Neural progenitor cell (in vitro differentiated cells): ENCODE data around the gene ATP6V0E1. TPM values are rescaled to one million over a fixed set of nuclear protein-coding genes. Genes with fewer than 3 reads are reported as not detected.
A peak's percentile ranks its signal among the peaks of the same experiment; 100 is the strongest.

ENCODE experiments used
- DNase-seq: peaks from one replicate; pipeline ENCODE4 v3.0.0-alpha.2; 2016; ENCODE audit warnings: low spot score
- H2AFZ ChIP-seq: fragments of 200-600 bp; sonication (generic); replicated peaks from 2 replicates; pipeline ENCODE4 v1.6.1; 2016; ENCODE audit warnings: antibody characterized with exemption
- H3F3A ChIP-seq: fragments of 200-600 bp; sonication (generic); 2 replicates; pipeline ENCODE4 v1.6.1; 2016; ENCODE audit warnings: antibody characterized with exemption, low read depth
- H3K27ac ChIP-seq: fragments of 200-600 bp; sonication (generic); 2 replicates; pipeline ENCODE4 v1.5.1; 2016; ENCODE audit warnings: mild to moderate bottlenecking
- H3K27me3 ChIP-seq: fragments of 200-600 bp; sonication (generic); 2 replicates; pipeline ENCODE4 v1.6.1; 2016; ENCODE audit warnings: mild to moderate bottlenecking, moderate library complexity
- H3K36me3 ChIP-seq: fragments of 200-600 bp; sonication (generic); 2 replicates; pipeline ENCODE4 v1.5.1; 2016
- H3K4me1 ChIP-seq: fragments of 200-600 bp; sonication (generic); 2 replicates; pipeline ENCODE4 v1.6.1; 2016; ENCODE audit warnings: mixed run types
- H3K4me2 ChIP-seq: fragments of 200-600 bp; sonication (generic); 2 replicates; pipeline ENCODE4 v1.6.1; 2016
- H3K4me3 ChIP-seq: fragments of 200-600 bp; sonication (generic); 2 replicates; pipeline ENCODE4 v1.5.1; 2016
- H3K79me2 ChIP-seq: fragments of 200-600 bp; sonication (generic); 2 replicates; pipeline ENCODE4 v1.6.1; 2016; ENCODE audit warnings: low read depth
- H3K9ac ChIP-seq: fragments of 200-600 bp; sonication (generic); 2 replicates; pipeline ENCODE4 v1.6.1; 2016
- H3K9me3 ChIP-seq: fragments of 200-600 bp; sonication (generic); 2 replicates; pipeline ENCODE4 v1.5.1; 2016; ENCODE audit warnings: low read depth
- H4K20me1 ChIP-seq: fragments of 200-600 bp; sonication (generic); 2 replicates; pipeline ENCODE4 v1.6.1; 2016; ENCODE audit warnings: low read depth
- H3K27ac Mint-ChIP-seq: 3 replicates; pipeline ENCODE4 v1.8.0; 2021; ENCODE audit warnings: mixed read lengths
- H3K27me3 Mint-ChIP-seq: 2 replicates; pipeline ENCODE4 v1.8.0; 2022; ENCODE audit warnings: low read depth, mild to moderate bottlenecking, inconsistent platforms, moderate library complexity, mixed read lengths; ENCODE audit not compliant: insufficient read depth
- H3K36me3 Mint-ChIP-seq: 3 replicates; pipeline ENCODE4 v1.8.0; 2021; ENCODE audit warnings: mixed read lengths
- H3K4me1 Mint-ChIP-seq: 3 replicates; pipeline ENCODE4 v1.8.0; 2021; ENCODE audit warnings: mixed read lengths
- H3K4me3 Mint-ChIP-seq: 3 replicates; pipeline ENCODE4 v1.8.0; 2021; ENCODE audit warnings: mild to moderate bottlenecking, moderate library complexity, mixed read lengths
- H3K9me3 Mint-ChIP-seq: 3 replicates; pipeline ENCODE4 v1.8.0; 2020; ENCODE audit warnings: mixed read lengths
- CTCF ChIP-seq: fragments of 200-600 bp; sonication (generic); IDR thresholded peaks from 2 replicates; pipeline ENCODE4 v1.5.1; 2017; ENCODE audit warnings: antibody characterized with exemption, mild to moderate bottlenecking
- EZH2 ChIP-seq: fragments of 200-600 bp; sonication (generic); IDR thresholded peaks from 2 replicates; pipeline ENCODE4 v1.6.1; 2017; ENCODE audit warnings: antibody characterized with exemption, mild to moderate bottlenecking, moderate library complexity
- EZH2phosphoT487 ChIP-seq: fragments of 200-600 bp; sonication (generic); IDR thresholded peaks from 2 replicates; pipeline ENCODE4 v1.6.1; 2017; ENCODE audit warnings: antibody characterized with exemption
- total RNA-seq: library from RNA; depleted of rRNA; stranded (reverse); fragments of >200 nt; gene quantifications from 2 replicates; pipeline ENCODE4 v1.2.3, GENCODE V29; 2015; ENCODE audit warnings: low replicate concordance

Gene ATP6V0E1
- total RNA-seq, 1 donor from 2014 or later = 72.4 TPM

GRCh38 chr5:172939611-172940267 lies 43.8 kb upstream of the ATP6V0E1 start:
- H3F3A ChIP-seq = no peaks in the 10 kb centered on the region
- H3K4me3 ChIP-seq = no peak overlapping the region
- H3K36me3 ChIP-seq = no peaks in the 10 kb centered on the region
- H3K4me1 ChIP-seq = no peaks in the 10 kb centered on the region
- H4K20me1 ChIP-seq = no peaks in the 10 kb centered on the region
- no peaks in the 10 kb centered on the region for H3K9me3 Mint-ChIP-seq
- no peaks in the 10 kb centered on the region for H3K27me3 ChIP-seq
- H3K27ac ChIP-seq = no peak overlapping the region
- H3K27ac Mint-ChIP-seq = peak overlapping the region; percentile 96
- H3K9ac ChIP-seq = no peak overlapping the region
- peak; percentile 63 for DNase-seq
- TF ChIP-seq EZH2 (no peak), EZH2phosphoT487 (no peak), CTCF (no peak)
- no peaks in the 10 kb centered on the region for H3K9me3 ChIP-seq
- peaks cover 16% of the 10 kb centered on the region for H3K36me3 Mint-ChIP-seq
- no peak overlapping the region for H3K4me2 ChIP-seq
- H3K4me3 Mint-ChIP-seq = no peak overlapping the region
- H3K79me2 ChIP-seq = no peaks in the 10 kb centered on the region
- H3K27me3 Mint-ChIP-seq = peaks cover 2% of the 10 kb centered on the region
- no peak overlapping the region for H2AFZ ChIP-seq
- peaks cover 17% of the 10 kb centered on the region for H3K4me1 Mint-ChIP-seq

- peaks cover 21% of the 10 kb centered on the region for H3K36me3 Mint-ChIP-seq
- Histone ChIP-seq H4K20me1 (no peaks in the 10 kb centered on the region), H3K79me2 (no peaks in the 10 kb centered on the region), H3K9me3 (no peaks in the 10 kb centered on the region), H3K36me3 (no peaks in the 10 kb centered on the region), H3K27me3 (no peaks in the 10 kb centered on the region), H2AFZ (no peak overlapping the region), H3K9ac (no peak overlapping the region), H3K4me1 (no peaks in the 10 kb centered on the region), H3K4me2 (no peak overlapping the region), H3K4me3 (no peak overlapping the region), H3F3A (no peaks in the 10 kb centered on the region), H3K27ac (no peak overlapping the region)
- H3K27ac Mint-ChIP-seq = peak overlapping the region; percentile 72
- H3K4me1 Mint-ChIP-seq = peaks cover 17% of the 10 kb centered on the region
- H3K4me3 Mint-ChIP-seq = no peak overlapping the region
- H3K9me3 Mint-ChIP-seq = no peaks in the 10 kb centered on the region
- peaks cover 2% of the 10 kb centered on the region for H3K27me3 Mint-ChIP-seq
- TF ChIP-seq CTCF = no peak
- TF ChIP-seq EZH2phosphoT487 = no peak
- TF ChIP-seq EZH2 = no peak
- DNase-seq = no peak
Observed at GRCh38 chr5:172940268-172941066, 43.1 kb upstream of the ATP6V0E1 start.

GRCh38 chr5:172941067-172941516 lies 42.5 kb upstream of the ATP6V0E1 start:
- Histone ChIP-seq H3K27ac (no peak overlapping the region), H2AFZ (no peak overlapping the region), H3K4me3 (no peak overlapping the region), H3K4me2 (no peak overlapping the region), H3K36me3 (no peaks in the 10 kb centered on the region), H4K20me1 (no peaks in the 10 kb centered on the region), H3K4me1 (no peaks in the 10 kb centered on the region), H3K27me3 (no peaks in the 10 kb centered on the region), H3K9me3 (no peaks in the 10 kb centered on the region), H3K79me2 (no peaks in the 10 kb centered on the region), H3F3A (no peaks in the 10 kb centered on the region), H3K9ac (no peak overlapping the region)
- DNase-seq = no peak
- H3K9me3 Mint-ChIP-seq = no peaks in the 10 kb centered on the region
- no peak overlapping the region for H3K4me3 Mint-ChIP-seq
- peaks cover 17% of the 10 kb centered on the region for H3K4me1 Mint-ChIP-seq
- peaks cover 2% of the 10 kb centered on the region for H3K27me3 Mint-ChIP-seq
- H3K36me3 Mint-ChIP-seq = peaks cover 19% of the 10 kb centered on the region
- TF ChIP-seq EZH2phosphoT487 = no peak
- TF ChIP-seq EZH2 = no peak
- no peak for TF ChIP-seq CTCF
- H3K27ac Mint-ChIP-seq = peak overlapping the region; percentile 63
